IPS-18c (cell line): ENCODE results near the gene BCAS3.

Source experiments
- H3K4me3 ChIP-seq: 2 replicates; pipeline ENCODE4 v1.7.0; 2013; ENCODE audit warnings: low read depth, mild to moderate bottlenecking, low read length, moderate library complexity; ENCODE audit not compliant: insufficient read depth
- H3K9me3 ChIP-seq: one replicate; pipeline ENCODE4 v1.6.1; 2013; ENCODE audit warnings: mild to moderate bottlenecking, low read length, moderate library complexity; ENCODE audit not compliant: control insufficient read depth, insufficient read depth

The BCAS3 gene

DNA sequence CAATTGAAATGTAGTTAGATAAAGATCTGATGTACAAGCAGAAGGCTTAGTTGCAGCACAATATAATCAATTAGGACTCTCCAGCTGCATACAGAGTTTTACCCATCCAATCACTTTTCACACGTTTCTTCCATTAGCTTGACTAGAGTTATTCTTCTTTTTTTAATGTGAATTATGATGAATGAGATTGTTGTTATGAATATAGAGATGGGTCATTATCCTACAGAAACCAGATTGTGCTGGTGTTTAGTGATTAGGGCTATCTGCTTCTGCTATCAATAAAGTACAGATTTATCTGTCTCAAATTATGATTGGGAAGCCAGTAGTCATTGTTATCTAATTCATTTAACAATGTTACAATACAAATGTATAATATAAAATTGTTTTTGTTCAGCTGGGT lies 500.6 kb downstream of the BCAS3 start:
- H3K4me3 ChIP-seq = no peak overlapping the region

GRCh38 chr17:61179380-61179806 lies 501.7 kb downstream of the BCAS3 start:
- H3K4me3 ChIP-seq = no peak overlapping the region
- no peaks in the 10 kb centered on the region for H3K9me3 ChIP-seq

More for the DNA sequence above, 500.6 kb downstream of the BCAS3 start:
- H3K9me3 ChIP-seq = no peaks in the 10 kb centered on the region

GRCh38 chr17:61183793-61184192 lies 506.1 kb downstream of the BCAS3 start:
- Histone ChIP-seq H3K4me3 (no peak overlapping the region), H3K9me3 (no peaks in the 10 kb centered on the region)

DNA sequence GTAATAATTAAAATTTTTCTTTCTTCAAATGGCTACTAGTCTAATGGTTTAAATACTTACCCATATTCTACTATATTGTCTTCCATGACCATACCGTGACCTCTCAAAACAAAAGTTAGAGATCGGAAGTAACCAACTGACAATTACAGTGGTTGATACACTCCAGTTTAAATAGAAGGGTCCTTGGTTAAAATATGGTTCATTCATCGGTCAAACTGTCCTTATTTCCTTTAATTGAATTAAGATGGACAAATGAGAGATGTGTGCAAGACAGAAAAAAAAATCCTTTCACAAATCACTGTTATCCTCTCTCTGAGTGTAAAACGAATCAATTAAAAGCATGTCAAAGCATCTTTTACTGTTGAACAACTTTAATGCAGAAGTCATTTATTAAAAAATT lies 507.7 kb downstream of the BCAS3 start:
- Histone ChIP-seq H3K9me3 (no peaks in the 10 kb centered on the region), H3K4me3 (no peak overlapping the region)

DNA sequence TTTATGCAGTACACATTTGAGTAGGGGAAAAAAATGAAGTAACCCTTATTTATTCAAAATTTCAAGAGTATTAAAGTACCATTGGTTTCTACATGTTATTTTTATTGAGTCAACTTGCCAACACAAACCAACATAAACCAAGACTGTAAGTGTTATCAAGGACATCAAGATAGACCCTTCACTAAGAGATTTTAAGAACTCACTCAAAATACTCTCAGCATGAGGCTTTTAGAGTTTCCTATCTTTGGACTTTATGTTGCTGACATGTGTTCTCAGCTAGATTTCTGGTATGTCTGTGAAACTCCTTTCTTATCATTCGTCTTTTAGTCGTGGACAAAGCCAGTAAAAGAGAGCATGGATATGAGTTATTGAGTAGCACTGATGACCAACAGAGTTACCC lies 509.4 kb downstream of the BCAS3 start:
- Histone ChIP-seq H3K9me3 (no peaks in the 10 kb centered on the region), H3K4me3 (no peak overlapping the region)

DNA sequence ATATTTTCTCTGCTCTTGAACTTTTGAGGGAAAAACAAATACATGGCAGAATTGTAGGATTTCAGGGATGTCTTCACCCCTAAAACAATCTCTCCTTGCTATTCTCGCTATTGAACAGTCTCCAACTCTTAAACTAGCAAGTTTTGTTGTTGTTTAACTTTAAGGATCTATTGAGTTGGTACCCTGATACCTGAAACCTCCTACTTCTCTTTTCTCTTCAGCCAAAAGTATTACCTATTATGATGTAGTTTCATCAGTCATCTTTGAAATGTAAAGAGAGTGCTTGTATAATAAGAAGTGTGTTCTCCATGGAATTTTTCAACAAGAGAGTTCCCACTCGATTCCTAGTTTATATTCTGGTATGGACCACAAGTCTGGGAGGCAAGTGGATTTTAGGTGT lies 510.4 kb downstream of the BCAS3 start:
- no peak overlapping the region for H3K4me3 ChIP-seq
- no peaks in the 10 kb centered on the region for H3K9me3 ChIP-seq

GRCh38 chr17:61189968-61190367 lies 512.3 kb downstream of the BCAS3 start:
- H3K9me3 ChIP-seq = no peaks in the 10 kb centered on the region

DNA sequence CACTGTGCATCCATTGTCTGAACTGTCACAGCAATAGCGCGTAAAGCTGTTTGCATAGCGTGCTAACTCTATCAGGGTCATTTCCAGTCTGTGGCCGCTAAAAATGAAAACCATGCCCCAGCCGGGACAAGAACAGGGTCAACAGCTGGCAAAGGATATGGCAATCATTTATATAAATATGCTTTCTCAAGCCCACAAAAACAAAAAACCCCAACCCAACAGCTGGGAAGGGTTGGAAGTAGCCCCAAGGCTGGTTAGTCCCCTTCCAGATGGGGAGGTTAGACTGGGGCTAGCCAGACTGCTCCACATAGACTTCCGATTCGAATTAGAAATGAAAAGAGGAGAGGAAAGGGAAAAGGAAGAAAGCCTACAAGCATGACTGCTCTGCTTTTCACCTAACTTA lies 518.7 kb downstream of the BCAS3 start:
- Histone ChIP-seq H3K9me3 (no peaks in the 10 kb centered on the region), H3K4me3 (no peak overlapping the region)

More at GRCh38 chr17:61189968-61190367, 512.3 kb downstream of the BCAS3 start:
- H3K4me3 ChIP-seq = no peak overlapping the region

DNA sequence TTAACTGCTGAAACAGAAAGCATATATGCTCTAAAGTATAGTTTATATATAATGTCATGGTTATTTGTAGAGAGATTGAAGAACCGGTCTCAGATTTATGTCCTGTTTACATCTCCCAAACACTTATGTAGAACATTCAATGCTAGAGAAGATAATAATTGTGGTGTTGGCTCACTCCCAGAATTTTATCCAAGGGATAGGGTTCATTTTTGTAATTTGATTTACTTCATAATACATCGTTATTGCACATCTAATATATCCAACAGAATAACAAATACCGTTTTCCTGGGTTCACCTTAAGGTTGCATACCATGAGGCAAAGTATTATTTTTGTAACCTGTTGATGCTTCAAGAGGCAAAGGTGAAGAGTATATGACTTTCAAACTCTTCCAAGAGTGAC lies 519.1 kb downstream of the BCAS3 start:
- no peak overlapping the region for H3K4me3 ChIP-seq
- H3K9me3 ChIP-seq = no peaks in the 10 kb centered on the region

GRCh38 chr17:61199431-61200338 lies 522.0 kb downstream of the BCAS3 start:
- H3K4me3 ChIP-seq = no peak overlapping the region
- H3K9me3 ChIP-seq = no peaks in the 10 kb centered on the region

DNA sequence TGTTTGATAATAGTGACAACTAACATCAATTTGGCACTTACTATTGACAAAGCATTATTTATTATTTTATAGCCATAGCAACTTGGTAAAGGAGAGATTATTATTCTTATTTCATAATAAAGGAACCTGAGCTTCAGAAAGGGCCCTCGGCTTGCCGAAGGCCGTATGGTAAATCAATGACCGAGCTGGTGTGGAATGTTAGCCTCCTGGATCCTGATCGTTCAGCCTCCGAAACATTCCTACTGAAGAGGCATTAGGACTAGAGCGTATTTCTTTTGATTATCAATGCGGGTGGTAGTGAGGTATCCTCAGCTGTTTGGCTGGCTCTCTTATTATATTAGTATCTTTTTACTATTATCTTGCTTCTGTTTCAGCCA lies 522.7 kb downstream of the BCAS3 start:
- Histone ChIP-seq H3K9me3 (no peaks in the 10 kb centered on the region), H3K4me3 (no peak overlapping the region)

- H3K9me3 ChIP-seq = no peaks in the 10 kb centered on the region
- no peak overlapping the region for H3K4me3 ChIP-seq
Observed at GRCh38 chr17:61201211-61201610, 523.6 kb downstream of the BCAS3 start.

GRCh38 chr17:61202564-61202963 lies 524.9 kb downstream of the BCAS3 start:
- H3K4me3 ChIP-seq = no peak overlapping the region
- no peaks in the 10 kb centered on the region for H3K9me3 ChIP-seq

DNA sequence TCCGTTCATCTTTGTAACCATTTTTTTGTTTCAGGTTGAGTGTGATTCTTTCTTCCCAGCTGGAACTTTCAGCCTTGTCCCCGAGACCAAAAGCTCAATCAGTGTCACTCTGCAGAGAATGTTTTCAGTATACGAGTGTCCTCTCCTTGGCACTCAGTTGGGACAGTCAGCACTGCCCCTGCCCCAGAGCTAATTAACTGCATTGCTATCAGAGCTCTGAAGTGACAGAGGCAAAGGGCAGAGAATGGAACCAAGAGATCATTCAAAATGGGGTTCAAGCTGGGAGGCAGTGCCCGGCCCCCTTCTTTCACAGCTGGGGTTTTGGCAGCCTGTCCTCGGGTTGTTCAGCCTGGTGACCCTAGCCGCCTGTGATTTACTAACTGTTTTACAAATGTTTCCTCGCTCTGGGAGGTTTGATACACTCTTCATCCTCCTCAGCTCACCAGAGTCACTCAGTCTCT lies 526.0 kb downstream of the BCAS3 start:
- Histone ChIP-seq H3K4me3 (no peak overlapping the region), H3K9me3 (no peaks in the 10 kb centered on the region)

DNA sequence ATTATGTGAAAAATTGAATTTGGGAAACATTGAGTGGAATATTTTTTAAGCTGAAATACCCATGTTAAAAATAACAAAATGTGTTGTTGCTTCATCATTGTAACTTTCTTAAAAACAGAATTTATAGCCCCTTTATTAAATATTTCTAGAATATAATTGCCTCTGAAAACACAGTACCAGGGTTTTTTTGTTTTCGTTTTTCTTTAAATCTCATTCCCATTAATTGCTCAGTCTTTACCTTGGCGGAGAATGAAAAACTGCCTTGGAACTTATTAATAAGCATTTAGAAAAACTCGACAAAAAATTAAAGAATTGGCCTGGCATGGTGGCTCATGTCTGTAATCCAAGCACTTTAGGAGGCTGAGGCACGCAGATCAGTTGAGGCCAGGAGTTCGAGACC lies 526.8 kb downstream of the BCAS3 start:
- Histone ChIP-seq H3K4me3 (no peak overlapping the region), H3K9me3 (no peaks in the 10 kb centered on the region)

DNA sequence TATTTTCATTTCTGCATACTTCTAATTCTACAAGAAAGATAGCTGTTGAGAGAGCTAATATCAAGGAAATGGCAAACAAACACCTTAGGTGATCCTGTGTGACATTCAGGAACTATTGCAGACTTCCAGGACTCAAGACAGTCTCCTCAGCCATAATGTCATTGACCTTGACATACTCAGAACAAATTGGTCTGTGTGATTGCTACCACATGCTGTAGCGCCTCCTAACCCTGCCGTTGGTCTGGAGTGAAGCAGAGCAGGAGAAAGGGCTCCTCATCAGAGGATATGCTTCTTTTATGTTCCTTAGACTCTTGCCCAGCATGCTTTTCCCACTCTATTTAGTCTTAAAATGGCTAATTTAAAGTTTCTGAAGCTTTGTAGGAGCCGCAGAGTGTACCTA lies 527.8 kb downstream of the BCAS3 start:
- Histone ChIP-seq H3K4me3 (no peak overlapping the region), H3K9me3 (no peaks in the 10 kb centered on the region)

- Histone ChIP-seq H3K4me3 (no peak overlapping the region), H3K9me3 (no peaks in the 10 kb centered on the region)
Observed at GRCh38 chr17:61205931-61206330, 528.3 kb downstream of the BCAS3 start.

- H3K9me3 ChIP-seq = no peaks in the 10 kb centered on the region
- H3K4me3 ChIP-seq = no peak overlapping the region
Observed at GRCh38 chr17:61206922-61207321, 529.3 kb downstream of the BCAS3 start.
